Measurements from ENCODE around the gene ARHGEF26. TPM values are rescaled to one million over a fixed set of nuclear protein-coding genes. Genes with fewer than 3 reads are reported as not detected.

ARHGEF26 gene
- total RNA-seq, 1 experiment from 2014 or later = 7.2 TPM

DNA sequence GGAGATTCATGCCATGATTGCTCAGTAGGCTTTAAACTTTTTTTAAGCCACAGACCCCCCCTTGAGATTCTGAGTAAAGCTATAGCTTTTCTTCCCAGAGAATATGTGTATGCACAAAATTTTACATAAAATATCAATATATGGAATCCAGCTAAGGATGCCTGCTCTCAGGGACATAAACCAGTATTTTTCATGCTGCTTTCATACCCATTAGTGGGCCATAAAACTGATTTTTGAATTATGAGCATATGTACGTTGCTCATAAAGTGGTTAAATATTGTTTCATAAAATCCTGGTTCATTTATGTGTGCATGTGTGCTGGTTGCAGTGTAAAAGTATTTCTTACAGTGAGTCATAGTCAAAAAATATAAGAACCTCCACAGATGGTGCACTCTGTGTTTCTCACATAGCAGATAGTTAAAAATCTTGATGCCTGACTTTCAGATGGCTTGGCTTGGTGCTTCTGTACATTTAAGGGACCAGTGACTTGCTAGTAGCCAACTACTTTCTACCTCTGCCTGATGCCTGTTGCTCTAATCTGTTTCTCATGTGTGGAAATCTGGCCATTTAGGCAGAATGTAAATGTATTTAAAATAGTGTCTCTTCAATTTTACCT lies 71.9 kb downstream of the ARHGEF26 start:
- Histone ChIP-seq H3K27me3 (ENCODE audit: insufficient read depth, low read length) (no peaks in the 10 kb centered on the region), H3K9ac (ENCODE audit: low read length) (no peak overlapping the region), H3K9me3 (ENCODE audit: control insufficient read depth in 1 of 2, insufficient read depth in 1 of 2, low read depth in 1 of 2, low read length in 2 of 2) (no peaks in the 10 kb centered on the region), H3K4me3 (replicated peaks in 1 of 2; ENCODE audit: low read depth in 1 of 2, low read length in 2 of 2) (no peak overlapping the region), H3K4me2 (ENCODE audit: low read length) (no peak overlapping the region), H3K27ac (ENCODE audit: low read depth, low read length) (no peak overlapping the region), H2AFZ (ENCODE audit: low read depth, low read length, poor library complexity, severe bottlenecking) (no peak overlapping the region), H4K20me1 (ENCODE audit: insufficient read depth) (no peaks in the 10 kb centered on the region), H3K4me1 (ENCODE audit: control insufficient read depth in 1 of 2, insufficient read depth in 2 of 2, low read length in 2 of 2) (no peaks in the 10 kb centered on the region), H3K9me2 (ENCODE audit: insufficient read depth) (no peaks in the 10 kb centered on the region), H3K36me3 (ENCODE audit: control insufficient read depth in 1 of 2, insufficient read depth in 2 of 2, low read length in 2 of 2) (0 out of 4 replicates have a peak, but pooled peaks cover 0 to 4% of the 10 kb centered on the region in 2 experiments), H3K79me2 (ENCODE audit: insufficient read depth, low read length) (no peaks in the 10 kb centered on the region)
- no TSS peak for BruUV-seq (replicated peaks)
- TF ChIP-seq, protein P1, sequence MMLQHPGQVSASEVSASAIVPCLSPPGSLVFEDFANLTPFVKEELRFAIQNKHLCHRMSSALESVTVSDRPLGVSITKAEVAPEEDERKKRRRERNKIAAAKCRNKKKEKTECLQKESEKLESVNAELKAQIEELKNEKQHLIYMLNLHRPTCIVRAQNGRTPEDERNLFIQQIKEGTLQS (IDR thresholded peaks at IDR 0.05) = no peak
- no peak for TF ChIP-seq SP1 (IDR thresholded peaks at IDR 0.05; ENCODE audit: low read depth)
- no peak for TF ChIP-seq EZH2 (IDR thresholded peaks at IDR 0.05)
- TF ChIP-seq MAX (IDR thresholded peaks at IDR 0.05) = no peak
- TF ChIP-seq FOSL1 (IDR thresholded peaks at IDR 0.05; ENCODE audit: low read depth) = no peak
- TF ChIP-seq YY1 (IDR thresholded peaks at IDR 0.05; ENCODE audit: extremely low read depth, insufficient replicate concordance, low read depth, low read length) = no peak
- TF ChIP-seq POLR2A (IDR thresholded peaks at IDR 0.05; ENCODE audit: borderline replicate concordance, extremely low read depth, insufficient read depth, insufficient read length) = no peak
- TF ChIP-seq, protein P2, sequence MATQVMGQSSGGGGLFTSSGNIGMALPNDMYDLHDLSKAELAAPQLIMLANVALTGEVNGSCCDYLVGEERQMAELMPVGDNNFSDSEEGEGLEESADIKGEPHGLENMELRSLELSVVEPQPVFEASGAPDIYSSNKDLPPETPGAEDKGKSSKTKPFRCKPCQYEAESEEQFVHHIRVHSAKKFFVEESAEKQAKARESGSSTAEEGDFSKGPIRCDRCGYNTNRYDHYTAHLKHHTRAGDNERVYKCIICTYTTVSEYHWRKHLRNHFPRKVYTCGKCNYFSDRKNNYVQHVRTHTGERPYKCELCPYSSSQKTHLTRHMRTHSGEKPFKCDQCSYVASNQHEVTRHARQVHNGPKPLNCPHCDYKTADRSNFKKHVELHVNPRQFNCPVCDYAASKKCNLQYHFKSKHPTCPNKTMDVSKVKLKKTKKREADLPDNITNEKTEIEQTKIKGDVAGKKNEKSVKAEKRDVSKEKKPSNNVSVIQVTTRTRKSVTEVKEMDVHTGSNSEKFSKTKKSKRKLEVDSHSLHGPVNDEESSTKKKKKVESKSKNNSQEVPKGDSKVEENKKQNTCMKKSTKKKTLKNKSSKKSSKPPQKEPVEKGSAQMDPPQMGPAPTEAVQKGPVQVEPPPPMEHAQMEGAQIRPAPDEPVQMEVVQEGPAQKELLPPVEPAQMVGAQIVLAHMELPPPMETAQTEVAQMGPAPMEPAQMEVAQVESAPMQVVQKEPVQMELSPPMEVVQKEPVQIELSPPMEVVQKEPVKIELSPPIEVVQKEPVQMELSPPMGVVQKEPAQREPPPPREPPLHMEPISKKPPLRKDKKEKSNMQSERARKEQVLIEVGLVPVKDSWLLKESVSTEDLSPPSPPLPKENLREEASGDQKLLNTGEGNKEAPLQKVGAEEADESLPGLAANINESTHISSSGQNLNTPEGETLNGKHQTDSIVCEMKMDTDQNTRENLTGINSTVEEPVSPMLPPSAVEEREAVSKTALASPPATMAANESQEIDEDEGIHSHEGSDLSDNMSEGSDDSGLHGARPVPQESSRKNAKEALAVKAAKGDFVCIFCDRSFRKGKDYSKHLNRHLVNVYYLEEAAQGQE (IDR thresholded peaks at IDR 0.05; ENCODE audit: low read depth) = no peak
- RAD21 ChIA-PET (ENCODE audit: low non-redundant PET in 1 of 2, low total read pairs in 2 of 2, uncharacterized antibody in 2 of 2, unreplicated experiment in 2 of 2) = no interaction called here
- DNase-seq (ENCODE audit: low read depth, low spot score) = no peak
- POLR2A ChIA-PET = no interaction called here
- ATAC-seq = no peak
- CTCF ChIA-PET = no interaction called here
- intact Hi-C loops (cut with micrococcal nuclease) = no loop called here

Measured in HCT116 (cell line).